Amygdala (tissue), 56 donors: ENCODE measurements around the gene PCSK5.

Source experiments
- DNase-seq, 56 donors: peaks; one replicate each; lab custom pipeline; 2025; lab: John Stamatoyannopoulos, UW

Gene PCSK5

GRCh38 chr9:75918154-75918553 lies 27.7 kb downstream of the PCSK5 start:
- no peak for DNase-seq

- no peak for DNase-seq
Observed at GRCh38 chr9:75918909-75919308, 28.4 kb downstream of the PCSK5 start.

- no peak for DNase-seq
Observed at GRCh38 chr9:75921391-75922127, 31.1 kb downstream of the PCSK5 start.

- DNase-seq = no peak
Observed at GRCh38 chr9:75926385-75926784, 35.9 kb downstream of the PCSK5 start.

GRCh38 chr9:75927356-75927755 lies 36.9 kb downstream of the PCSK5 start:
- no peak for DNase-seq

- peak in 2 of 56 donors; percentile 1 to 3 for DNase-seq
Observed at GRCh38 chr9:75930190-75930589, 39.7 kb downstream of the PCSK5 start.

- peak in 1 of 56 donors; percentile 3 for DNase-seq
Observed at GRCh38 chr9:75930730-75931321, 40.4 kb downstream of the PCSK5 start.

GRCh38 chr9:75933982-75934381 lies 43.5 kb downstream of the PCSK5 start:
- no peak for DNase-seq

- DNase-seq = no peak
Observed at GRCh38 chr9:75935591-75935990, 45.1 kb downstream of the PCSK5 start.

GRCh38 chr9:75937521-75938258 lies 47.2 kb downstream of the PCSK5 start:
- DNase-seq = no peak

GRCh38 chr9:75938946-75939345 lies 48.5 kb downstream of the PCSK5 start:
- DNase-seq = no peak

GRCh38 chr9:75939536-75940111 lies 49.2 kb downstream of the PCSK5 start:
- no peak for DNase-seq

GRCh38 chr9:75941066-75941465 lies 50.6 kb downstream of the PCSK5 start:
- DNase-seq = no peak

- no peak for DNase-seq
Observed at GRCh38 chr9:75941577-75942311, 51.3 kb downstream of the PCSK5 start.

GRCh38 chr9:75946766-75947165 lies 56.3 kb downstream of the PCSK5 start:
- DNase-seq = no peak

- DNase-seq = no peak
Observed at GRCh38 chr9:75947233-75947632, 56.8 kb downstream of the PCSK5 start.

- DNase-seq = no peak
Observed at GRCh38 chr9:75950998-75951397, 60.5 kb downstream of the PCSK5 start.

- DNase-seq = no peak
Observed at GRCh38 chr9:75953218-75953617, 62.7 kb downstream of the PCSK5 start.

- DNase-seq = no peak
Observed at GRCh38 chr9:75956161-75956560, 65.7 kb downstream of the PCSK5 start.

- DNase-seq = no peak
Observed at GRCh38 chr9:75957116-75957515, 66.6 kb downstream of the PCSK5 start.

- no peak for DNase-seq
Observed at GRCh38 chr9:75958226-75958625, 67.8 kb downstream of the PCSK5 start.
